GM12878 (cell line): Measurements from ENCODE around the gene MCRIP2. TPM values are rescaled to one million over a fixed set of nuclear protein-coding genes. Genes with fewer than 3 reads are reported as not detected.

ENCODE experiments used
- ATAC-seq: fragments of 200-7000 bp; cut with Tn5 transposase; 3 replicates; pipeline ENCODE4 v1.9.1; 2020; ENCODE audit warnings: mild to moderate bottlenecking, moderate library complexity
- BruUV-seq: library from RNA; stranded (reverse); fragments of 400-500 nt; replicated peaks from 2 replicates; lab custom pipeline; 2021; lab: Mats Ljungman, UMichigan
- CTCF ChIA-PET: fragments of 300-600 bp; sonication (Branson Sonifier 250); formaldehyde crosslinking; extraction: SDS; loops from one replicate; lab custom pipeline; 2021; ENCODE audit warnings: inconsistent platforms; lab: Yijun Ruan, JAX
- POLR2A ChIA-PET: fragments of 350-600 bp; formaldehyde crosslinking; extraction: SDS; loops from one replicate; lab custom pipeline; 2021; ENCODE audit warnings: inconsistent platforms; lab: Charles Lee
- RAD21 ChIA-PET: fragments of 300-600 bp; sonication (Branson Sonifier 250); formaldehyde crosslinking; loops from one replicate; lab custom pipeline; 2023; ENCODE audit warnings: antibody characterized with exemption; ENCODE audit not compliant: unreplicated experiment; lab: Charles Lee
- SMC1A ChIA-PET: fragments of 300-600 bp; sonication (Branson Sonifier 250); formaldehyde crosslinking; loops from one replicate; lab custom pipeline; 2023; ENCODE audit not compliant: unreplicated experiment, uncharacterized antibody; lab: Charles Lee
- DNase-seq: peaks from one replicate; pipeline ENCODE4 v3.0.0-alpha.2; 2011; ENCODE audit warnings: low read depth, low spot score
- FAIRE-seq: peaks from 3 replicates; lab custom pipeline; 2011; peaks lifted over from hg19 to GRCh38; lab: Jason Lieb, UNC
- H2AFZ ChIP-seq: 2 replicates; pipeline ENCODE4 v1.6.0; 2011; ENCODE audit warnings: low read depth, low read length, control low read depth; ENCODE audit not compliant: control insufficient read depth
- H3K27ac ChIP-seq: 2 replicates; pipeline ENCODE4 v1.5.1; 2011; ENCODE audit warnings: control low read depth; ENCODE audit not compliant: control insufficient read depth, insufficient read depth
- H3K27me3 ChIP-seq, 2 experiments: replicated peaks in 1 of 2; 2 replicates each; pipeline versions ENCODE4 v1.6.0 to v1.6.1; 2011; ENCODE audit warnings: low read length in 1 of 2; ENCODE audit not compliant: control insufficient read depth in 2 of 2, insufficient read depth in 2 of 2
- H3K36me3 ChIP-seq, 2 experiments: 2 replicates each; pipeline ENCODE4 v1.5.1; 2011; ENCODE audit warnings: low read length in 1 of 2; ENCODE audit not compliant: control insufficient read depth in 2 of 2, insufficient read depth in 2 of 2
- H3K4me1 ChIP-seq: 2 replicates; pipeline ENCODE4 v1.6.1; 2011; ENCODE audit warnings: mild to moderate bottlenecking, low read length, moderate library complexity, mixed read lengths; ENCODE audit not compliant: control insufficient read depth, insufficient read depth
- H3K4me2 ChIP-seq: 2 replicates; pipeline ENCODE4 v1.6.0; 2011; ENCODE audit warnings: control low read depth; ENCODE audit not compliant: control insufficient read depth, insufficient read depth
- H3K4me3 ChIP-seq: fragments of 200-600 bp; sonication (generic); 2 replicates; pipeline ENCODE4 v1.5.1; 2016
- H3K79me2 ChIP-seq: 2 replicates; pipeline ENCODE4 v1.6.0; 2011; ENCODE audit warnings: low read length; ENCODE audit not compliant: control insufficient read depth, insufficient read depth
- H3K9ac ChIP-seq: 2 replicates; pipeline ENCODE4 v1.8.0; 2011; ENCODE audit warnings: low read length, control low read depth, mixed read lengths; ENCODE audit not compliant: control insufficient read depth, insufficient read depth
- H3K9me3 ChIP-seq: replicated peaks from 3 replicates; pipeline ENCODE4 v1.5.1; 2011; ENCODE audit warnings: mild to moderate bottlenecking, low read length; ENCODE audit not compliant: control insufficient read depth, insufficient read depth
- H4K20me1 ChIP-seq: 2 replicates; pipeline ENCODE4 v1.6.0; 2011; ENCODE audit not compliant: control insufficient read depth, insufficient read depth
- BMI1 ChIP-seq: fragments of 450-650 bp; IDR thresholded peaks from 2 replicates; pipeline ENCODE4 v1.6.1; 2016; ENCODE audit warnings: mild to moderate bottlenecking, moderate library complexity, borderline replicate concordance
- CBX3 ChIP-seq: fragments of 200-600 bp; sonication (generic); IDR thresholded peaks from 2 replicates; pipeline ENCODE4 v1.6.1; 2016; ENCODE audit warnings: low read depth, borderline replicate concordance
- DPF2 ChIP-seq: fragments of 450-650 bp; IDR thresholded peaks from 2 replicates; pipeline ENCODE4 v1.6.1; 2017; ENCODE audit warnings: mild to moderate bottlenecking
- IKZF2 ChIP-seq, 2 experiments: fragments of 450-650 bp; IDR thresholded peaks; 2 replicates each; pipeline ENCODE4 v1.6.1; 2017; ENCODE audit warnings: mild to moderate bottlenecking in 2 of 2, moderate library complexity in 2 of 2
- NR2C2 ChIP-seq: IDR thresholded peaks from 2 replicates; pipeline ENCODE4 v1.6.1; 2011; ENCODE audit warnings: borderline replicate concordance, low read depth; ENCODE audit not compliant: control insufficient read depth, insufficient read length
- PAX8 ChIP-seq: fragments of 450-650 bp; IDR thresholded peaks from 2 replicates; pipeline ENCODE4 v1.6.1; 2017; ENCODE audit warnings: mild to moderate bottlenecking, moderate library complexity
- PML ChIP-seq: IDR thresholded peaks from 2 replicates; pipeline ENCODE4 v1.6.1; 2012; ENCODE audit warnings: low read length, inconsistent platforms
- POLR2A ChIP-seq: IDR thresholded peaks from 2 replicates; pipeline ENCODE4 v1.6.1; 2011; ENCODE audit warnings: low read depth, mild to moderate bottlenecking, low read length
- SREBF2 ChIP-seq: IDR thresholded peaks from 2 replicates; pipeline ENCODE4 v1.6.1; 2012; ENCODE audit warnings: mild to moderate bottlenecking, low read length
- STAT3 ChIP-seq: IDR thresholded peaks from 2 replicates; pipeline ENCODE4 v1.6.1; 2011; ENCODE audit warnings: low read depth, low read length, improper control_type of control experiment
- TAF1 ChIP-seq: IDR thresholded peaks from 2 replicates; pipeline ENCODE4 v1.6.1; 2011; ENCODE audit warnings: mild to moderate bottlenecking, low read depth, low read length, borderline replicate concordance
- TARDBP ChIP-seq: IDR thresholded peaks from 2 replicates; pipeline ENCODE4 v1.6.1; 2016; ENCODE audit warnings: borderline replicate concordance
- ZNF217 ChIP-seq: fragments of 450-650 bp; IDR thresholded peaks from 2 replicates; pipeline ENCODE4 v1.6.1; 2017; ENCODE audit warnings: antibody characterized with exemption, mild to moderate bottlenecking
- WGBS: methylation state at CpG from one replicate; pipeline ENCODE4 v1.1.6; 2016; ENCODE audit warnings: low lambda C conversion rate; ENCODE audit not compliant: insufficient replicate concordance, insufficient coverage; ENCODE audit errors: missing lambda C conversion rate; 5-methylcytosine and 5-hydroxymethylcytosine counted together
- in situ Hi-C: fragments of 300-500 bp; cut with MboI; formaldehyde crosslinking; loops from 9 replicates; pipeline ENCODE4 v1.14.3; 2018; ENCODE audit warnings: mixed read lengths
- intact Hi-C: fragments of 100-400 bp; cut with micrococcal nuclease; formaldehyde crosslinking; loops from one replicate; pipeline ENCODE4 v1.14.2; 2022; ENCODE audit not compliant: unreplicated experiment
- polyA plus RNA-seq, 11 experiments: library from polyadenylated mRNA; depleted of rRNA in 4 of 11; unstranded in 6 of 11; stranded (reverse) in 5 of 11; fragments of >200 nt; fragmentation: Nextera tagmentation in 4 of 11; fragmentation: Illumina TruSeq in 1 of 11; extraction: Ambion mirVana in 4 of 11; extraction: Trizol in 1 of 11; gene quantifications; 1 replicate in 1 of 11; 2 replicates in 10 of 11; pipeline versions ENCODE4 v1.2.1 to v1.2.3, GENCODE V29; 2011 to 2016; ENCODE audit warnings: inconsistent platforms in 2 of 11, missing spikeins in 2 of 11, low read depth in 1 of 11
- total RNA-seq, 4 experiments: library from RNA; depleted of rRNA in 3 of 4; stranded (reverse); fragments of >200 nt in 3 of 4; fragmentation: Illumina TruSeq in 1 of 4; extraction: Trizol in 1 of 4; gene quantifications; 2 replicates each; pipeline versions ENCODE4 v1.2.1 to v1.2.3, GENCODE V29; 2013 to 2021
- TF ChIP-seq, protein P1 (sequence below): fragments of 450-650 bp; formaldehyde crosslinking; IDR thresholded peaks from 2 replicates; pipeline ENCODE4 v1.5.0; 2022; ENCODE audit warnings: mild to moderate bottlenecking, missing genetic modification characterization
- TF ChIP-seq, protein P2 (sequence below): IDR thresholded peaks from 2 replicates; pipeline ENCODE4 v1.6.1; 2011; ENCODE audit warnings: mild to moderate bottlenecking, low read depth, low read length, moderate library complexity; ENCODE audit not compliant: insufficient replicate concordance

The MCRIP2 gene
- total and polyA plus RNA-seq, 10 of the 15 experiments (the other 5 are each of a cell fraction or from before 2014, with no cell fraction given) = 0.19 to 93.1 (median 57.9) TPM

DNA sequence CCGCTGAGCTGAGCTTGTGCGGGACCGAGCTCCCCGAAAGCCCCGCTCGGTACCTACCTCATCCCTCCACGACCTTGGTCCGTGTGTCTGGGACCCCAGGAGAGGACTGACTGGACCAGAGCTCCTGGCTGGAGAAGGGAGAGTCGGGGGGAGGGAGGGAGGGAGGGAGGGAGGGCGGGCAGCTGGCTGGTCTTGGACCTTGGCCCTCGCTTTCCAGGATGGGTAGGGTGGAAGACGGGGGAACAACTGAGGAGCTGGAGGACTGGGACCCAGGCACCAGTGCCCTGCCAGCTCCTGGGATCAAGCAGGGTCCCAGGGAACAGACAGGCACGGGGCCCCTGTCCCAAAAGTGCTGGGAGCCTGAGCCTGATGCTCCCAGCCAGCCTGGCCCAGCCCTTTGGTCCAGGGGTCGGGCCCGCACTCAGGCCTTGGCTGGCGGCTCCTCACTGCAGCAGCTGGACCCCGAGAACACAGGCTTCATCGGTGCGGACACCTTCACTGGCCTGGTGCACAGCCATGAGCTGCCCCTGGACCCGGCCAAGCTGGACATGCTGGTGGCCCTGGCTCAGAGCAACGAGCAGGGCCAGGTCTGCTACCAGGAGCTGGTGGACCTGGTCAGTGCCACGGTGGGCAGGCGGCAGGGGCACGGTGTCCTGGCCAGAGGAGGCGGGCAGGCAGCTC, 34.4 kb downstream of the MCRIP2 start:
- FAIRE-seq (no peak), ATAC-seq (no peak), DNase-seq (no peak)
- ChIA-PET RAD21 (interaction anchor here (0.8 kb wide), 1 partner anchor 40 kb away, joined by 3 read pairs; the partner anchor contains the start of gene METTL26), SMC1A (no interaction called here), POLR2A (no interaction called here), CTCF (interaction anchor here (0.7 kb wide), 1 partner anchor 535 kb away, joined by 3 read pairs; no protein-coding TSS in a partner anchor)
- intact Hi-C loops (no loop called here), in situ Hi-C loops (no loop called here)
- Histone ChIP-seq H3K9ac (no peak overlapping the region), H3K79me2 (peaks cover 7% of the 10 kb centered on the region), H3K4me1 (no peaks in the 10 kb centered on the region), H2AFZ (no peak overlapping the region), H3K27me3 (no peaks in the 10 kb centered on the region), H3K36me3 (peaks cover 0 to 11% of the 10 kb centered on the region in 2 experiments; a peak in 2 of 4 replicates), H3K9me3 (no peaks in the 10 kb centered on the region), H3K4me2 (no peak overlapping the region), H3K4me3 (no peak overlapping the region), H4K20me1 (no peaks in the 10 kb centered on the region; the same call in 1 of the 2 replicates), H3K27ac (no peak overlapping the region)
- 61% methylated on average over 19 of the region's 25 CpGs for WGBS
- TF ChIP-seq POLR2A = peak; percentile 16; the same call in 1 of the 2 replicates
- TF ChIP-seq STAT3 = no peak
- BruUV-seq = no TSS peak

DNA sequence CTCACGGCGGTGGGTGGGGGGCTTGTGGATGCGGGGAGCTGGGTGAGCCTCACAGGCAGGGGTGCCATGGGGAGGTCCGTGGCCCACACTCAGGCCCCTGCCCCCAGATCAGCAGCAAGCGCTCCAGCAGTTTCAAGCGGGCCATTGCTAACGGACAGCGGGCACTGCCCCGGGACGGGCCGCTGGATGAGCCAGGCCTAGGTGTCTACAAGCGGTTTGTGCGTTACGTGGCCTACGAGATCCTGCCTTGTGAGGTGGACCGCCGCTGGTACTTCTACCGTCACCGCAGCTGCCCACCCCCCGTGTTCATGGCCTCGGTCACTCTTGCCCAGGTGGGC, 34.9 kb downstream of the MCRIP2 start:
- CTCF ChIA-PET = interaction anchor here (0.7 kb wide), 1 partner anchor 535 kb away, joined by 3 read pairs; no protein-coding TSS in a partner anchor
- Histone ChIP-seq H3K9ac (no peak overlapping the region), H2AFZ (no peak overlapping the region), H3K79me2 (peaks cover 12% of the 10 kb centered on the region), H4K20me1 (peaks cover 5% of the 10 kb centered on the region; the same call in 1 of the 2 replicates), H3K27me3 (no peaks in the 10 kb centered on the region), H3K27ac (no peak overlapping the region), H3K9me3 (no peaks in the 10 kb centered on the region), H3K4me3 (no peak overlapping the region), H3K36me3 (peaks cover 0 to 6% of the 10 kb centered on the region in 2 experiments; a peak in 2 of 4 replicates), H3K4me1 (peaks cover 3% of the 10 kb centered on the region), H3K4me2 (no peak overlapping the region)
- RAD21 ChIA-PET = no interaction called here
- DNase-seq (no peak), FAIRE-seq (no peak), ATAC-seq (no peak)
- no TSS peak for BruUV-seq
- SMC1A ChIA-PET = no interaction called here
- 92% methylated on average over 20 of the region's 21 CpGs for WGBS
- intact Hi-C loops = no loop called here
- POLR2A ChIA-PET = no interaction called here
- in situ Hi-C loops = no loop called here
- TF ChIP-seq PAX8 (no peak), TAF1 (no peak), CBX3 (no peak), DPF2 (no peak), ZNF217 (no peak), NR2C2 (no peak), IKZF2 (IDR thresholded peaks at IDR 0.05) (no peak), PML (no peak), TARDBP (no peak), SREBF2 (no peak), BMI1 (no peak)
- TF ChIP-seq, protein P1, sequence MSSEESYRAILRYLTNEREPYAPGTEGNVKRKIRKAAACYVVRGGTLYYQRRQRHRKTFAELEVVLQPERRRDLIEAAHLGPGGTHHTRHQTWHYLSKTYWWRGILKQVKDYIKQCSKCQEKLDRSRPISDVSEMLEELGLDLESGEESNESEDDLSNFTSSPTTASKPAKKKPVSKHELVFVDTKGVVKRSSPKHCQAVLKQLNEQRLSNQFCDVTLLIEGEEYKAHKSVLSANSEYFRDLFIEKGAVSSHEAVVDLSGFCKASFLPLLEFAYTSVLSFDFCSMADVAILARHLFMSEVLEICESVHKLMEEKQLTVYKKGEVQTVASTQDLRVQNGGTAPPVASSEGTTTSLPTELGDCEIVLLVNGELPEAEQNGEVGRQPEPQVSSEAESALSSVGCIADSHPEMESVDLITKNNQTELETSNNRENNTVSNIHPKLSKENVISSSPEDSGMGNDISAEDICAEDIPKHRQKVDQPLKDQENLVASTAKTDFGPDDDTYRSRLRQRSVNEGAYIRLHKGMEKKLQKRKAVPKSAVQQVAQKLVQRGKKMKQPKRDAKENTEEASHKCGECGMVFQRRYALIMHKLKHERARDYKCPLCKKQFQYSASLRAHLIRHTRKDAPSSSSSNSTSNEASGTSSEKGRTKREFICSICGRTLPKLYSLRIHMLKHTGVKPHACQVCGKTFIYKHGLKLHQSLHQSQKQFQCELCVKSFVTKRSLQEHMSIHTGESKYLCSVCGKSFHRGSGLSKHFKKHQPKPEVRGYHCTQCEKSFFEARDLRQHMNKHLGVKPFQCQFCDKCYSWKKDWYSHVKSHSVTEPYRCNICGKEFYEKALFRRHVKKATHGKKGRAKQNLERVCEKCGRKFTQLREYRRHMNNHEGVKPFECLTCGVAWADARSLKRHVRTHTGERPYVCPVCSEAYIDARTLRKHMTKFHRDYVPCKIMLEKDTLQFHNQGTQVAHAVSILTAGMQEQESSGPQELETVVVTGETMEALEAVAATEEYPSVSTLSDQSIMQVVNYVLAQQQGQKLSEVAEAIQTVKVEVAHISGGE = no peak
- TF ChIP-seq, protein P2, sequence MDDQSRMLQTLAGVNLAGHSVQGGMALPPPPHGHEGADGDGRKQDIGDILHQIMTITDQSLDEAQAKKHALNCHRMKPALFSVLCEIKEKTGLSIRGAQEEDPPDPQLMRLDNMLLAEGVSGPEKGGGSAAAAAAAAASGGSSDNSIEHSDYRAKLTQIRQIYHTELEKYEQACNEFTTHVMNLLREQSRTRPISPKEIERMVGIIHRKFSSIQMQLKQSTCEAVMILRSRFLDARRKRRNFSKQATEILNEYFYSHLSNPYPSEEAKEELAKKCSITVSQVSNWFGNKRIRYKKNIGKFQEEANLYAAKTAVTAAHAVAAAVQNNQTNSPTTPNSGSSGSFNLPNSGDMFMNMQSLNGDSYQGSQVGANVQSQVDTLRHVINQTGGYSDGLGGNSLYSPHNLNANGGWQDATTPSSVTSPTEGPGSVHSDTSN = no peak
